Germinal center (tissue), 1 donor: ENCODE measurements around the gene ATOSA.

Source experiments
- DNase-seq: peaks from one replicate; pipeline ENCODE4 v3.0.0; 2012; ENCODE audit warnings: mixed read lengths, low spot score

The ATOSA gene

DNA sequence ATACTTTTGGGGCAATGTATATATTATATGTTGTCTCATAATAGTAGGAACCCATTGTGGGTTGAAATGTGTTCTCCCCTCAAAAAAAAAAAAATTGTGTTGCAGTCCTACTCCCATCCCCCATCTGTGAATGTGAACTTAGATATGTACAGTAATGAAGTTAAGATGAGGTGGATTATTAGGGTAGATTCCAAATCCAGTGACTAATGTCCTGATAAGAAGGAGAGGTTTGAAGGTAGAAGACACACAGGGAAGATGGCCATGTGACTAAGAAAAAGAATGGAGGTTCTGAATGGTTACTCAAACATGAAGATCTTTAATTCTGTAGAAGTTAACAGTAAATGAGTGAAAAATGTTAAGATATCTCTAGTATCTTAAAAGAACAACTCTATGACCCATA lies 3.0 kb upstream of the ATOSA start:
- no peak for DNase-seq

DNA sequence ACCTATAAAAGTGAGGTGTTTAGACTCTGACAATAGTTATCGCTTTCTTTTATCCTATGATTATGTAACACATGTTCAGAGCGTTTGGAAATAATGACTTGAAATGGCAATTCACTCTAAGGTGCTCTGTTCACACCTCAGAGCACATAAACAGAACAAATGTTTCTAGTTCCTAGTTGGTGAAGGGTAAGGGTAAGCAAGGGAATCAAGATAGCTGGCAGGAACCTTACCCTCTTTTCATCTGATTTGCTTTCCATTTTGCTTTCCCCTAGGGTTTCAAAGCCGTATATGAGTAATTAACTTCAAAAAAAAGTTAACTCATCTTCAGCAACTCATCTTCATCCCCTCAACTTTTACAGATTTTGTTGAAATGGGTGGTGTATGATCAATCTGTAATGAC lies 2.3 kb upstream of the ATOSA start:
- DNase-seq: peak; percentile 13

DNA sequence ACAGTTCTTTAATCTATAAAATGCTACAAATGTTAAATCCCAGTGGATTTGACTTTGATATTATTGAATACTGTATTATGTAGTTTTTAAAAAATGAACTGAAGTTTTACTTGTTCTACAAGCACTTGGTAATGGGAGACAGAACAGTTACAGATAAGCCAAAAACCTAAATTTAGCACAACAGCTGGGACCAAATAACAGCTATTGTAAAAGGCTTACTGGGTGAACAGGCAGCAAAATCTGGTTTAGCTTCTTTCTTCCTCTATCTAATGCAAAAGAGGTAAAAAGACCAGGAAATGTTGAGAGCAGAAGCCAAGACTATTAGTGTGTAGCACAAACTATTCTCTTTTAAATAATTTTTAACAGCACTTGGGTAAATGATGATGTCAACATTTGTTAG lies 1.6 kb upstream of the ATOSA start:
- DNase-seq: peak; percentile 28

DNA sequence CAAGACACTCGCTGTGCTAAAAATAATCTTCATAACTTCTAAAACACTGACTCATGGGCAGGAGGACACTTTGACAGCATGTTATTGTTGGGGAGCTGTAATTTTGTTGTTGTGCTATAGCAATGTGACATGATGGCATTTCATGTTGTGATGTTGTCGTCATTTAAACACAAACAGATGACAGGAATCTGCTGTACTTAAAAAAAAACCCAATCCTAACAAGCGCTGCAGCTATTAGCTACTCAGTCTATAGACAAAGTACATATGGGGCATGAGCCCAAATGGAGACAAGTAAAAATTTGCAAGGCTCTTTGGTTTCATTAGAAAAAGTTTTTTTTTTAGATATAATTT lies 828 bp upstream of the ATOSA start:
- peak; percentile 16 for DNase-seq

DNA sequence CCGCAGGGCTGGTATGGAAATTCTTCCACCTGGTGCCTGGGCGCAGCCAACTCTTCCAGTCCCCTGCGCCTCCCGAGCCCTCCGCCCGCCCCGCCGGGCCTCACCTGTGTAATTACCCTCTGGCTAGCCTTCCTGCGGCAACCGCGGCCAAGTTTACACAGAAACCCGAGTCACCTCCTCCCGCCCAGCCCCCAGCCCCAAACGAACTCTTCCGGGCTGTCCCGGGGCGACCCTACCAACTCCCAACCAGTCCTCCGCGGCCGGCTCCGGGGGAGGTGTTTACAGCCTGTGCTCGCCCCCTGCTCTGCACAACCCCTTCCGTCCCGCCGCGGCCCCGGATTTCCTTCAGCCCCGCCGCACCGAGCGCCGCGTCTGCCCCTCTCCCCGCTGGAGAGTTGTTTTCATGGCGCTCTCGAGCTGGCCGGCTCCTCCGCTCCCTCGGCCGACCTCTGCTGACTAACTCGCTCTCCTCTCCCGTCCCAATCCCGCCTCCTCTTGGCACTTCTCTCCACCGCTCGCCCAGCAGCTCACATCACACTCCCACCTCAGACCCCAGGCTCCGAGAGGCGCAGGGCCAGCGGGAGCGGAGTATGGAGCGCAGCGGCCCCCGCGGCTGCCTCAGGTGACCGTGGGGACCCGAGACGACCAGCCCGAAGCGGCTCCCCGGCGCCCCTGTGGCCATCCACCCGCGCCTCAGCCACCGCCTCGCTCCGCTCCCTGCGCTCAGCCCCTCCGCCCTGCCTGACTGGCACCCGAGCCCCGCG lies 538 bp downstream of the ATOSA start:
- DNase-seq: peak; percentile 34

DNA sequence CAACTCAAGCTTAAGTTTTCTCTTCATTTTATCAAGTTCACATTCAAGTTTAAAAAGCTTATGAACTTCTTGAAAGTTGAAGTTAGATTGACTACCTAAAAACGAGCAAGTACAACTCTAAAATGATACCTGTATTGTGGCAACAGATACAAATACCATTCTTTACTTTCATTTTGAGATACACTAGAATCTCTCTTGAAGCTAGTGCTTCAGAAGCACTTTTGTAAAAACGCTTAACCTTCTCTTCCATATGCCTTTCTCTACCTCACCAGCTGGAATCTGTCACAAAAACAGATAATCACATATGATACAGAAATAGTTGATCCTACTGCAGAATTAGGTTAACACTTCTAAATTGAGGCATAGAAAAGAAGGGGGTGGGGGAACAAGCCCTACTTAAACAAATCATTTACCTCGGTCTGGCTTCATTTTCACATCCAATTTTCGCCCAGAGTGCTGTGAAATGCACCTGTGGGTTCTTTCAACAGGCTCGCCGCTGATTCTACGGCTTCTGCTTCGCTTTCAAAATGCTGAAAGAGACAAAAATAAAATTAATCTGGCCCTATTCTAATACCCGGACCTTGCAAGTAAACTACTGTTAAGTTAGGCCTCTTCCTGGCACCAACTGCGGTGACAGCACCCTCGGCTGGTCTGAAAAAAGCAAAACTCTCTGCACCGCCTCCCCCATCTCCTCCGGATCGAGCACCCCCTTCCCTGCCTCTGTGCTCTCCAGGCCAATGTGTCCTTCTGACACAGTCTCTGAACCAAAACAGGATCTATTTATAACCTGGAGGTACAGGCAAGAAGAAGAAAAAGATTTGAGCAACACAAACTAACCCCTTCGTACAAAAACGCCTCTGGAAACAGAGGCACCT lies 1.4 kb downstream of the ATOSA start:
- peak; percentile 41 for DNase-seq

DNA sequence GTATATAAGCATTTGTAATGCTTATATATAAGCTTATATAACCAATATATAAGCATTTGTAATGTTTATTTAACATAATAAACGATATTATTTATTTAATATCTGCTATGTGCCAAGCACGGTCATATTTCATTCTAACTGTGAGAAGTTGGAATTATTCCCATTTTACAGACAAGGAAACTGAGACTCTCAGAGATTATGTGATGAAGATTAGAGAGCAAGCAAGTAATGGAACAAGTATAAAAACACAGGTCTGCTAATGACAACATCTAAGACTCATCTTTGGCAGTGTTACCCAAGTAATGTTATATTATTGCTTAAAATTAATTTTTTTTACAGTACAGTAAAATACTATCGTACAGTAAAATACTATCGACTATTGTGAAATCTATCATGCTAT lies 4.4 kb downstream of the ATOSA start:
- no peak for DNase-seq

DNA sequence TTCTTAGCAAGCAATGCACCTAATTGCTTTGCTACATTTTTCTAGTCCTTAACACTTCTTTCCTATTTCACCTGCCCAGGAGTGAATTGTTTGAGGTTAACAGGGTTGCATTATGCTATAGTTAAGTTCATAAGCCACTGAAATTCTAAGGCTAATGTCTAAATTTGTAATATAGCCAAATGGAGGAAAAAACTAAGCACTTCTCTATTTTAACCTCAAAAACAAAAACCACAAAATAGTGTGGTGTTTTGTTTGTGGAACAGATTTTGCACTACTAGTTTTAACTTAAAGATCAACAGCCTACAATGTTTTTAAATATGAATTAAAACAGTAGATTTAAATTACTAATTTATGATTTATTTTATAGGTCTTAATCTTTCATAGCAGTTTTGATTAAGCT lies 5.5 kb downstream of the ATOSA start:
- no peak for DNase-seq

DNA sequence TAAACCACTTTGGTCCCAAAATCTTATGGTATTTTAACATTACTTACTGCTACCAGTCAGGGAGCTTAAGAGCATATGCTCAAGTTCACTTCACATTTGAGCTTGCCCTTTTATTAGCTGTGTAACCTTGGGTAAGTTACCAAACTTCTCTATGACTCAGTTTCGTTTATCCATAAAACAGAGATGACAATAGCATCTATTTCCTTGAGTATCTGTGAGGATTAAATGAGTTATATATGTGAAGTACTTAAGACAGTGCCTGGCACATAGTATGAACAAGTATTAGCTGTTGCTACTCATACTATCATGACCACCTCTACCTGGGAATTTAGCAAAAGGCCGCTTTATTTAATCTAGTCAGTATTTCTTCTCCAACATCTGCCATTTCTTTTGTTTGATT lies 5.9 kb downstream of the ATOSA start:
- no peak for DNase-seq

DNA sequence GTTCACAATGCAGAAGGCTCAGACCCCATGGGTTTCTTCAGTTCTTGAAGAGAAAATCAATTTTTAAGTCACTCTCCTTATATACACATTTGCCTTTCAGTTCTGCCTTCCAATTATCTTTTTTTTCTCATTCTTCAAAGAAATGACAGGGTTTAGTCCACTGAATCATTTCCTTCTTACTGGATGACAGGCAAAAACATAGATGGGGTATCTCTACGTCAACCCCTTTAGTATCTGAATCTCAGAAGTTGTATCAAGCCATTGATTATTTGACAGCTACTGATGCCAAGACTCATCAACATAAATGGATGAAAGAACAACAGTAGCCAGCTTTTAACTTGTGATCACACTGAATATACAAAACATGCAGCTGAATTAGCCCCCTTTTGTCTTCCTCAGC lies 6.5 kb downstream of the ATOSA start:
- no peak for DNase-seq

DNA sequence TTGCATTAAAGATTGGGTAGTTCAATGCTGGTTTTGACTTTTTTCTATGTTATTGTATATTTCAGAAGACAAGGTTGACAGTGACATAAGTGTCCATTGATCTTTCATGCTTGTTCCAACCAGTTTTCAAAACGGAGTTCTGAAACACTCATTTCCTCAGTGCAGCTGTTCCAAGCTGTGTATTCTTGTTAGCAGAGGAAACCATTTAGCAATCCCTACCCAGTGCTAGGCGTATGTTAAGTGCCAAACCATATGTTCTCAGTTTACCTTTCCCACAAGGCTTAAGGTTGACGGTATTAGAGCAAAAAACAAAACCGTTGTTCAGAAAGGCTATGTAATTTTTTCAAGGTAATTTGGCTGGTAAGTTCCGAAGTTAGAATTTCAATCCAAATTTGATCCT lies 9.1 kb downstream of the ATOSA start:
- DNase-seq: no peak

DNA sequence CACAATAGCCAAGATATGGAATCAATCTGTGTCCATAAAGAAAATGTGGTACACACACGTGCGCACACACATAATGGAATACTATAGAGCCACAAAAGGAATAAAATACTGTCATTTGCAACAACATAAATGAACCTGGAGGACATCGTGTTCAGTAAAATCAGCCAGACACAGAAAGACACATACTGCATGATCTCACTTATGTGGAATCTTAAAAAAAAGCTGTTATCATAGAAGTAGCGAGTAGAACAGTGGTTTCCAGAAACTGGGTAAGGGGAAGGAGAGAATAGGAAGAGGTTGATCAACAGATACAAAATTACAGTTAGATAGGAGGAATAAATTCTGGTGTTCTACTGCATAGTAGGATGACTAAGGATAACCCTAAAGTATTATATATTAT lies 11.1 kb downstream of the ATOSA start:
- DNase-seq: no peak

DNA sequence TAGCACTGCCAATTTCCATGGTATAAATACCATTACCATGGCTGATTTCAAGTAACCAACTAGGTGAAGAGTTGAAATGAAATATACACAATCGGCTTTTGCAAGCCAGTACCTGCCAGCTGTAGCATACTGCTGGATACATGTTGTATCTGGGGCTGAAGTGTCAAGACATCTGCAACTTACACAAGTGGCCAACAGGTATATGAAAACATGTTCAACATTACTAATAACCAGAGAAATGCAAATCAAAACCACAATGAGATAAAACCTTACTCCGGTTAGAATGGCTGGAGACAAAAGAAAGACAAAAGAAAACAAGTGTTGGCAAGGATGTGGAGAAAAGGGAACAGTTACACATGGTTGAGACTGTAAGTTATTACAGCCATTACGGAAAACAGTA lies 11.6 kb downstream of the ATOSA start:
- no peak for DNase-seq

DNA sequence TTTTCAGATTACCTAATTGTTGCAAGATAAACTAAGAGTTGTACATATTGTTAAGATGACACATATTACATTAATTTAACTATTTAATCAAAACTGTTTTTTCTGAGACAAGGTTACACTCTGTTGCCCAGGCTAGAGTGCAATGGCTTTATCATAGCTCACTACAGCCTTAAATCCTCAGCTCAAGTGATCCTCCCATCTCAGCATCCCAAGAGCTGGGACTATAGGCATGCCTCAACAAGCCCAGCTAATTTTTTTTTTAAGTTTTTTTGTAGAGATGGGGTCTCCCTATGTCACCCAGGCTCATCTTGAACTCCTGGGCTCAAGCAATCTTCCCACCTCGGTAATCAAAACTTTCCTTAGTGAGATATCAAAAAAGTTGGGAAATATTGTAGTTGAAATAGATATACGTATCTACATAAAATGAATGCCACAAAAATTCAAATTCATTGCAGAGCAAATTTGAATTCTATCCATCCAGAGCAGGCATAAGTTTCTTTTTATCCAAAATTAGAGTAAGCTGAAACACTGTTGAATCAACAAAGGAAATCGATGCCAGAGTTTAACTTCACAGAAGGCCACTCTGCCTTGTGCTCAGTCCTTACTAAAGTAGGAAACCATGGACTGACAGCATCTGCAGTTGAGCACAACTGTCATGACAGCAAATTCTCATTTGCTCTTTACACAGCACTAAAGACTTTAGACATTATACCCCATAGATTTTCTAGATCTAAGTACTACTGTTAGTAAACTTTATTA lies 15.5 kb downstream of the ATOSA start:
- no peak for DNase-seq

DNA sequence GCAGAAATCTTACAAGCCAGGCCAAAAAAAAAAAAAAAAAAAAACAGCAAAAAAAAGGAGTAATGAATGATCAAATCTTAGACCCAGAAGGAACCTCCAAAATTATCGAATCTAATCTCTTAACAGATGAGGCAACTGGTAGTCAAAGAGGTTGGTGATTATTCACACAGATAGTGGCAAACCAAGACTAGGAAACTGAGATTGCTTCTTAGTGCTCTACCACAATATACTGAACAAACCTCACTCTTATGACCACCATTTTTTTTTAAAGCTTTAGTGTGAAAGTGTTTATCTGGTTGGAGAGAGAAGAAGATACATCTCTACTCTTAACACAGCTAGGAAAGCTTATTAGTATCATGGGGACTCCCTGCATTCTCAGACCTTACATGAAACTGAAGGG lies 17.3 kb downstream of the ATOSA start:
- no peak for DNase-seq

DNA sequence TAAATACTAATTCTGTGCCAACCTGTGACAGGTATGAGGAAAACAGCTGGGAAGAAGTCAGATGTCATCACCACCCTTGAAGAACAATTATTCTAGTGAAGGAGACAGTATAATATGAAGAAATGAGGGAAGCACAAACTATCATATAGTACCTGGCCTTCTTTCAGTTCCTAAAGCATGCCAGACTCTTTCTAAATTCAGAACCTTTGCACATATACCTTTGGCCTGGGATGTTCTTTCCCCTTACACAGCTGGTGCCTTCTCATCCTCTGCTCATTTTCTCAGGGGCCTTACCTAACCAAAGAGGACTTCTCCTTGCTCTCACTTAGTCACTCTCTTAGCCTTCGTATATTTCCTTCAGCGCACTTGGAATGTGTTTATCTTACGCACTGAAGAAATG lies 19.0 kb downstream of the ATOSA start:
- DNase-seq: no peak

DNA sequence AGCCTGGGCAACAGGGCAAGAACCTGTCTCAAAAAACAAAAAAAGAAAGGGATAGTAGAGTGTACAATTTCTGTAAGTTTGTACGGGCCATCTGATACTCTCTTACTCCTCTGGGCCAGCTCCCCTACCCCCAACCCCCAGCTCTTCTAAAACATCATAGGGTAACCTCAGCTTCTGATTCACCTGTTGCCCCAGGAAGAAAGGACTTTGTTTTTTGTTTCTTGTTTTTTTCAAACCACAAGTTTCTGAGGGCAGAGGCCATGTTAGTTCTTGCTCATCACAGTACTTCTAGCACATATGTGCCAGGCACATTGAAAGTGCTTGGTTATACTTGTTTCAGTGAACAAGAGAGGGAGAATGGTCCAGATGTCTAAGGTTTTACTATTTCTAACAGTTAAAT lies 20.2 kb downstream of the ATOSA start:
- no peak for DNase-seq

DNA sequence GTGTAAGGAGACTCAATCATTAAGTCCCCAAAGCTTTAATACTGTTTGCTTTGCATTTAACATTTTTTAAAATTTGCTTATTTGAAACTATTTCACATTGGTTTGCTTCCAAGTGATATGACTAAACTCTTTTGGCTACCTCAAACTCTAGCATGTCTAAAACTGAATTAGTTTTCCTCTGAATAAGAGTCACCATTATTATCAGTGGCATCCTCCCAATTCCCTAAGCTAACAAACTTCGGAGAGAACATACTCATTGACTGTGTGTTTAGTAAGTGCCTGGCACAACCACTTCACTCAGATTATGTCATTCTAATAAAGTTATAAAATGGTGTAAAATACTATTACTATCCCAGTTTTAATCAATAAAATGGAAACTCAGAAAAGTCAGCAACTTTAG lies 21.9 kb downstream of the ATOSA start:
- DNase-seq: no peak

DNA sequence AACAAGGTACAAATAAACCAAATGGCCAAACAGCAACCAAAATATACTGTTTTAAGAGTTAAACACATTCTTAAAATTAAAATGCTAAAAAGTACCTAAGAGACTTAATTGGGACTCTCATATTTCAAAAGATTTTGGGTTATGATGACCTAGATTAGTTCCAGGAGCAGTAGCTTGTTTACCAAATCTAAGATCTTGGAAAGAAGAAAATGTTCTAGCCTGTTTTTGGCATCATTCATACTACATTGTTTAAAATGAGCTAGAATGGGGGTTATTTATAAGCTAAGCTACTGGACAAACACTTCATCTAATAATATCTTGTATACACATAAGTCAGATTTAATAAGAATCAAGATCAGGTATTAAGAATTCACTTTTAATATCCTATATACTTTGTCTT lies 22.8 kb downstream of the ATOSA start:
- DNase-seq: no peak

DNA sequence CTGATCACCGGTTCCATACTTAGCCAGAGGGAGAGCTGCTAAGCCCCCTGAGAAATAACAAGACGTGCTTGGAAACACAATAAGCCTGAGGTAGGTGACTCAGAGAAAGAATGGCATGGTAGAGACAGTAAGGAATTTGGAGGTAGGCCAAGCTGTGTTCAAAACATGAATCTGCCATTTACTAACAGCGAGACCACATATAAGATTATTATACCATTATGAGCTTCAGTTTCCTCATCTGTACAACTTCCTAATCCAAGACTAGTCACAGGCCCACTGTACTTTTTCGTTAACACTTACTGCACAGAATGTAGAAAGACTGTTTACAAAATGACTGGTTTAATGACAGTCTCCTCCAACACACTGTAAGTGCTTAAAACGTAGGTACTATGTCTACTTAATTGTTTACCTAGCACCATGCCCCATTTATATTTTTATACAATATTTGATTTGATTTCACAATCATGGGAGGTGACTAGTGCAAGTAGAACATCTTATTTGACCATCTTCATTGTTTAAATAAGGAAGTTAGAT lies 25.7 kb downstream of the ATOSA start:
- no peak for DNase-seq

DNA sequence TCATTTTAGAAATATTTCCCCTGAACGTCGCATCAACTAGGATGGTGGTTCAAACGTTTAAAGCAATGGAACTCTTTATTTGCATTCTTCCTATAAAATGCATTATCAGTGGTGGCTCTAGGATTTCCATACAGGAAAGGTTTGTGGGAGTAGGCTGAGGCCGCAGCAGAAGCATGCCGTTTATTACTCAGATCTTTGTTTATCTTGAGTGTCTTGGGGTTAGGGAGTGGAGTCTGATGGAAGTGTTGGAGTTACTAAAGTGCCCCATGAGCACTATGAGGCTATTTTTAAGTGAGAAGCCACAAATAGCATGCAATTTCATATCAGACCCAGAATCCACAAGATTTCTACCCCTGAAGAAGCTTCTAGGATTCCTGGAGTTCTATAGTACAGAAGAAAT lies 26.2 kb downstream of the ATOSA start:
- no peak for DNase-seq

DNA sequence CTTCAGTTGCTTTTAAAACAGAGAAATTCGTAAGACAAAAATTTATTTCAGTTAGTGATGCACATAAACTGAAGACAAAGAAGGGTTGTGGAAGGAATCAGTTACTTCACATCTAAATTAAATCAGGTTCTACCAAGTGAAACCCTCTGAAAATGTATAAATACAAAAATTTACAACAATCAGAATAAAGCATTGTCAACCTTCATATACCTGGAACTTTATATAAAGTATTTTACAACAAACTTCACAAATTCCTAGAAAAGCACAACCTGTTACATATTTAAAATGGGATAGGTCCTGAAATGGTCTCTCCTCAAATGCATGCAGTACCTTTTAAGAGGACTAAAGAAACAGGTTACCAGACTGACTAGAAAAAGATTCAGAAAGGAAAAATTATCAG lies 26.9 kb downstream of the ATOSA start:
- DNase-seq: no peak

DNA sequence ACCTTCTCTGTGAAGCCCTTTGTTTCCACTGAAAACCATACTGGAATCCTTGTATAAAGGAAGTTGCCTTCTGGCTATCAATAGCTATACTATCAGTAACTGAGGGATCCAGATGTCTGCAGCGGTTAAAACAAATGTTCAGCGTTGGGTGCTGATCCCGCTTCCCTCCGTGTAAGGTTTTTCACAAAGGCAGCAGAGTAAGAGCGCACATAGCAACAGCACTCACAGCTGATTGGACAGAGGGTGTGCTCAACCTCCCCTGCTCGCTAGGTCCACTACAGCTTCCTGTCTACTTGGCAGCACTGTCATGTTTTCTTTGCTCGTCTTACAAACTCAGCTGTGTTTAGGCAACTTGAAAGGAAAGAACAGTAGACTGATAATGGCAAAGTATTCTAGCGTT lies 27.3 kb downstream of the ATOSA start:
- peak; percentile 18 for DNase-seq
